Measurements from ENCODE around the gene CFB.

- TF ChIP-seq BHLHE40 (IDR thresholded peaks at IDR 0.05; ENCODE audit: borderline replicate concordance) (no peak), SP1 (IDR thresholded peaks at IDR 0.05) (no peak), FOXM1 (IDR thresholded peaks at IDR 0.05; ENCODE audit: borderline replicate concordance) (no peak)
Observed at GRCh38 chr6:31952140-31952805, 6.4 kb downstream of the CFB start.

All from HEK293T (cell line).